HG02798 (cell line): ENCODE results near the gene FBRS.
"Not testable (repeated sequence)": the region's sequence is repeated elsewhere in the genome, so short reads cannot be mapped to it uniquely, and the experiment has no call there.

Source experiments
- ATAC-seq: cut with Tn5 transposase; IDR thresholded peaks from one replicate; pipeline ENCODE4 v1.9.1; 2021; ENCODE audit warnings: mild to moderate bottlenecking; ENCODE audit not compliant: unreplicated experiment, poor library complexity

Gene FBRS

GRCh38 chr16:30697264-30698138, 39.3 kb downstream of the FBRS start:
- ATAC-seq: no peak

GRCh38 chr16:30698139-30698815, 40.0 kb downstream of the FBRS start:
- peak; percentile 88 for ATAC-seq

- peak; percentile 32 for ATAC-seq
Measured at GRCh38 chr16:30698816-30699614, 40.8 kb downstream of the FBRS start, which contains the start of gene SRCAP. Gene SRCAP, plus strand, starts transcription at chr16:30699171. Its CDS starts 1,654 bp downstream, at chr16:30700825.

- no peak for ATAC-seq
Measured at GRCh38 chr16:30699615-30700099, 41.4 kb downstream of the FBRS start.

- no peak for ATAC-seq
Measured at GRCh38 chr16:30700491-30700890, 42.3 kb downstream of the FBRS start.

- ATAC-seq: no peak
Measured at GRCh38 chr16:30700971-30701370, 42.7 kb downstream of the FBRS start.

- ATAC-seq: not testable (repeated sequence)
Measured at GRCh38 chr16:30703071-30703470, 44.8 kb downstream of the FBRS start.

GRCh38 chr16:30703971-30704370, 45.7 kb downstream of the FBRS start:
- no peak for ATAC-seq

GRCh38 chr16:30706046-30706445, 47.8 kb downstream of the FBRS start:
- no peak for ATAC-seq

GRCh38 chr16:30710971-30711370, 52.7 kb downstream of the FBRS start:
- ATAC-seq: no peak

- no peak for ATAC-seq
Measured at GRCh38 chr16:30711712-30712111, 53.5 kb downstream of the FBRS start.

- no peak for ATAC-seq
Measured at GRCh38 chr16:30715750-30716445, 57.7 kb downstream of the FBRS start.

GRCh38 chr16:30720086-30720485, 61.9 kb downstream of the FBRS start:
- ATAC-seq: no peak
